GM12878 (cell line): ENCODE data around the gene PHF20. TPM values are rescaled to one million over a fixed set of nuclear protein-coding genes. Genes with fewer than 3 reads are reported as not detected.

Source experiments
- ATAC-seq: fragments of 200-7000 bp; cut with Tn5 transposase; 3 replicates; pipeline ENCODE4 v1.9.1; 2020; ENCODE audit warnings: mild to moderate bottlenecking, moderate library complexity
- BruUV-seq: library from RNA; stranded (reverse); fragments of 400-500 nt; replicated peaks from 2 replicates; lab custom pipeline; 2021; lab: Mats Ljungman, UMichigan
- CTCF ChIA-PET: fragments of 300-600 bp; sonication (Branson Sonifier 250); formaldehyde crosslinking; extraction: SDS; loops from one replicate; lab custom pipeline; 2021; ENCODE audit warnings: inconsistent platforms; lab: Yijun Ruan, JAX
- POLR2A ChIA-PET: fragments of 350-600 bp; formaldehyde crosslinking; extraction: SDS; loops from one replicate; lab custom pipeline; 2021; ENCODE audit warnings: inconsistent platforms; lab: Charles Lee
- RAD21 ChIA-PET: fragments of 300-600 bp; sonication (Branson Sonifier 250); formaldehyde crosslinking; loops from one replicate; lab custom pipeline; 2023; ENCODE audit warnings: antibody characterized with exemption; ENCODE audit not compliant: unreplicated experiment; lab: Charles Lee
- SMC1A ChIA-PET: fragments of 300-600 bp; sonication (Branson Sonifier 250); formaldehyde crosslinking; loops from one replicate; lab custom pipeline; 2023; ENCODE audit not compliant: unreplicated experiment, uncharacterized antibody; lab: Charles Lee
- DNase-seq: peaks from one replicate; pipeline ENCODE4 v3.0.0-alpha.2; 2011; ENCODE audit warnings: low read depth, low spot score
- FAIRE-seq: peaks from 3 replicates; lab custom pipeline; 2011; peaks lifted over from hg19 to GRCh38; lab: Jason Lieb, UNC
- H2AFZ ChIP-seq: 2 replicates; pipeline ENCODE4 v1.6.0; 2011; ENCODE audit warnings: low read depth, low read length, control low read depth; ENCODE audit not compliant: control insufficient read depth
- H3K27ac ChIP-seq: 2 replicates; pipeline ENCODE4 v1.5.1; 2011; ENCODE audit warnings: control low read depth; ENCODE audit not compliant: control insufficient read depth, insufficient read depth
- H3K27me3 ChIP-seq, 2 experiments: replicated peaks in 1 of 2; 2 replicates each; pipeline versions ENCODE4 v1.6.0 to v1.6.1; 2011; ENCODE audit warnings: low read length in 1 of 2; ENCODE audit not compliant: control insufficient read depth in 2 of 2, insufficient read depth in 2 of 2
- H3K36me3 ChIP-seq, 2 experiments: 2 replicates each; pipeline ENCODE4 v1.5.1; 2011; ENCODE audit warnings: low read length in 1 of 2; ENCODE audit not compliant: control insufficient read depth in 2 of 2, insufficient read depth in 2 of 2
- H3K4me1 ChIP-seq: 2 replicates; pipeline ENCODE4 v1.6.1; 2011; ENCODE audit warnings: mild to moderate bottlenecking, low read length, moderate library complexity, mixed read lengths; ENCODE audit not compliant: control insufficient read depth, insufficient read depth
- H3K4me2 ChIP-seq: 2 replicates; pipeline ENCODE4 v1.6.0; 2011; ENCODE audit warnings: control low read depth; ENCODE audit not compliant: control insufficient read depth, insufficient read depth
- H3K4me3 ChIP-seq: fragments of 200-600 bp; sonication (generic); 2 replicates; pipeline ENCODE4 v1.5.1; 2016
- H3K79me2 ChIP-seq: 2 replicates; pipeline ENCODE4 v1.6.0; 2011; ENCODE audit warnings: low read length; ENCODE audit not compliant: control insufficient read depth, insufficient read depth
- H3K9ac ChIP-seq: 2 replicates; pipeline ENCODE4 v1.8.0; 2011; ENCODE audit warnings: low read length, control low read depth, mixed read lengths; ENCODE audit not compliant: control insufficient read depth, insufficient read depth
- H3K9me3 ChIP-seq: replicated peaks from 3 replicates; pipeline ENCODE4 v1.5.1; 2011; ENCODE audit warnings: mild to moderate bottlenecking, low read length; ENCODE audit not compliant: control insufficient read depth, insufficient read depth
- H4K20me1 ChIP-seq: 2 replicates; pipeline ENCODE4 v1.6.0; 2011; ENCODE audit not compliant: control insufficient read depth, insufficient read depth
- FOXM1 ChIP-seq: IDR thresholded peaks from 2 replicates; pipeline ENCODE4 v1.6.1; 2012; ENCODE audit warnings: low read depth, mild to moderate bottlenecking, inconsistent platforms, low read length, moderate library complexity
- ZNF622 ChIP-seq: fragments of 450-650 bp; IDR thresholded peaks from 2 replicates; pipeline ENCODE4 v1.6.1; 2017; ENCODE audit warnings: mild to moderate bottlenecking, inconsistent platforms
- WGBS: methylation state at CpG from one replicate; pipeline ENCODE4 v1.1.6; 2016; ENCODE audit warnings: low lambda C conversion rate; ENCODE audit not compliant: insufficient replicate concordance, insufficient coverage; ENCODE audit errors: missing lambda C conversion rate; 5-methylcytosine and 5-hydroxymethylcytosine counted together
- in situ Hi-C: fragments of 300-500 bp; cut with MboI; formaldehyde crosslinking; loops from 9 replicates; pipeline ENCODE4 v1.14.3; 2018; ENCODE audit warnings: mixed read lengths
- intact Hi-C: fragments of 100-400 bp; cut with micrococcal nuclease; formaldehyde crosslinking; loops from one replicate; pipeline ENCODE4 v1.14.2; 2022; ENCODE audit not compliant: unreplicated experiment
- polyA plus RNA-seq, 11 experiments: library from polyadenylated mRNA; depleted of rRNA in 4 of 11; unstranded in 6 of 11; stranded (reverse) in 5 of 11; fragments of >200 nt; fragmentation: Nextera tagmentation in 4 of 11; fragmentation: Illumina TruSeq in 1 of 11; extraction: Ambion mirVana in 4 of 11; extraction: Trizol in 1 of 11; gene quantifications; 1 replicate in 1 of 11; 2 replicates in 10 of 11; pipeline versions ENCODE4 v1.2.1 to v1.2.3, GENCODE V29; 2011 to 2016; ENCODE audit warnings: inconsistent platforms in 2 of 11, missing spikeins in 2 of 11, low read depth in 1 of 11
- total RNA-seq, 4 experiments: library from RNA; depleted of rRNA in 3 of 4; stranded (reverse); fragments of >200 nt in 3 of 4; fragmentation: Illumina TruSeq in 1 of 4; extraction: Trizol in 1 of 4; gene quantifications; 2 replicates each; pipeline versions ENCODE4 v1.2.1 to v1.2.3, GENCODE V29; 2013 to 2021
- TF ChIP-seq, protein P1 (sequence below): fragments of 450-650 bp; formaldehyde crosslinking; IDR thresholded peaks from 2 replicates; pipeline ENCODE4 v1.4.0; 2022; ENCODE audit warnings: mild to moderate bottlenecking, moderate library complexity
- TF ChIP-seq, protein P2 (sequence below): IDR thresholded peaks from 2 replicates; pipeline ENCODE4 v1.6.1; 2011; ENCODE audit warnings: borderline replicate concordance, low read depth, mild to moderate bottlenecking, moderate library complexity, low read length; ENCODE audit not compliant: insufficient read depth, poor library complexity, severe bottlenecking

The PHF20 gene
- total and polyA plus RNA-seq, 10 of the 15 experiments (the other 5 are each of a cell fraction or from before 2014, with no cell fraction given), result 31.6 to 91.2 (median 46.8) TPM

DNA sequence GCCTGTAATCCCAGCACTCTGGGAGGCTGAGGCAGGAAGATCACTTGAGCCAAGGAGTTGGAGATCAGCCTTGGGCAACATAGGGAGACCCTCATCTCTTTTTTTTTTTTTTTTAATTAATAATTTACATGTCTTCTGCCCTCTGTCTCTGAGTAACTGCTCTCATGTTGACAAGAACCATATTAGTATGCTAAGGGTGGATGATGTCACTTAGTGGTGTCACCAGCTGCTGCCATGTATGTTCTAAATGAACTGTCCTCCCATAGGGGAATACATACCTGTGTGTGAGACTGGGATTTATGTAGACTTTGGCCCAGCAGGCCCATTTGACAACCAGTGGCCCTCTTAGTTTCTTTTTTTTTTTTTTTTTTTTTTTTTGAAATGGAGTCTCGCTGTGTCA, 116.8 kb downstream of the PHF20 start:
- SMC1A ChIA-PET, result no interaction called here
- no TSS peak for BruUV-seq

More for the DNA sequence above, 116.8 kb downstream of the PHF20 start:
- Histone ChIP-seq H3K9me3 (no peaks in the 10 kb centered on the region), H3K9ac (no peak overlapping the region), H3K27ac (no peak overlapping the region), H3K4me1 (peaks cover 12% of the 10 kb centered on the region), H3K27me3 (no peaks in the 10 kb centered on the region), H3K36me3 (peaks cover 2 to 4% of the 10 kb centered on the region in 2 experiments), H3K4me2 (no peak overlapping the region), H2AFZ (no peak overlapping the region), H3K4me3 (no peak overlapping the region), H4K20me1 (no peaks in the 10 kb centered on the region), H3K79me2 (no peaks in the 10 kb centered on the region)
- DNase-seq (no peak), ATAC-seq (peak; percentile 44), FAIRE-seq (no peak)
- no CpG with 5 or more reads among the region's 1 CpG for WGBS
- ChIA-PET POLR2A (no interaction called here), CTCF (no interaction called here), RAD21 (interaction anchor here (0.8 kb wide), 1 partner anchor 322 kb away, joined by 3 read pairs; no protein-coding TSS in a partner anchor)
- TF ChIP-seq FOXM1 (no peak), ZNF622 (no peak)
- TF ChIP-seq, protein P1, sequence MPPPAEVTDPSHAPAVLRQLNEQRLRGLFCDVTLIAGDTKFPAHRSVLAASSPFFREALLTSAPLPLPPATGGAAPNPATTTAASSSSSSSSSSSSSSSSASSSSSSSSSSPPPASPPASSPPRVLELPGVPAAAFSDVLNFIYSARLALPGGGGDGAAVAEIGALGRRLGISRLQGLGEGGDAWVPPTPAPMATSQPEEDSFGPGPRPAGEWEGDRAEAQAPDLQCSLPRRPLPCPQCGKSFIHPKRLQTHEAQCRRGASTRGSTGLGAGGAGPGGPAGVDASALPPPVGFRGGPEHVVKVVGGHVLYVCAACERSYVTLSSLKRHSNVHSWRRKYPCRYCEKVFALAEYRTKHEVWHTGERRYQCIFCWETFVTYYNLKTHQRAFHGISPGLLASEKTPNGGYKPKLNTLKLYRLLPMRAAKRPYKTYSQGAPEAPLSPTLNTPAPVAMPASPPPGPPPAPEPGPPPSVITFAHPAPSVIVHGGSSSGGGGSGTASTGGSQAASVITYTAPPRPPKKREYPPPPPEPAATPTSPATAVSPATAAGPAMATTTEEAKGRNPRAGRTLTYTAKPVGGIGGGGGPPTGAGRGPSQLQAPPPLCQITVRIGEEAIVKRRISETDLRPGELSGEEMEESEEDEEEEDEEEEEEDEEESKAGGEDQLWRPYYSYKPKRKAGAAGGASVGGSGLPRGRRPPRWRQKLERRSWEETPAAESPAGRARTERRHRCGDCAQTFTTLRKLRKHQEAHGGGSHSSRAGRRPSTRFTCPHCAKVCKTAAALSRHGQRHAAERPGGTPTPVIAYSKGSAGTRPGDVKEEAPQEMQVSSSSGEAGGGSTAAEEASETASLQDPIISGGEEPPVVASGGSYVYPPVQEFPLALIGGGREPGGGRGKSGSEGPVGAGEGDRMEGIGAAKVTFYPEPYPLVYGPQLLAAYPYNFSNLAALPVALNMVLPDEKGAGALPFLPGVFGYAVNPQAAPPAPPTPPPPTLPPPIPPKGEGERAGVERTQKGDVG, result no peak
- TF ChIP-seq, protein P2, sequence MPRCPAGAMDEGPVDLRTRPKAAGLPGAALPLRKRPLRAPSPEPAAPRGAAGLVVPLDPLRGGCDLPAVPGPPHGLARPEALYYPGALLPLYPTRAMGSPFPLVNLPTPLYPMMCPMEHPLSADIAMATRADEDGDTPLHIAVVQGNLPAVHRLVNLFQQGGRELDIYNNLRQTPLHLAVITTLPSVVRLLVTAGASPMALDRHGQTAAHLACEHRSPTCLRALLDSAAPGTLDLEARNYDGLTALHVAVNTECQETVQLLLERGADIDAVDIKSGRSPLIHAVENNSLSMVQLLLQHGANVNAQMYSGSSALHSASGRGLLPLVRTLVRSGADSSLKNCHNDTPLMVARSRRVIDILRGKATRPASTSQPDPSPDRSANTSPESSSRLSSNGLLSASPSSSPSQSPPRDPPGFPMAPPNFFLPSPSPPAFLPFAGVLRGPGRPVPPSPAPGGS, result no peak
- intact Hi-C loops (loop anchor here (10.0 kb wide), 1 partner anchor 154 kb away; no protein-coding TSS in a partner anchor), in situ Hi-C loops (no loop called here)
